Activated CD4-positive, alpha-beta T cell treated with anti-CD3 and anti-CD28 coated beads, Interleukin-2, amount 50 U/mL, for 1 hour (primary cell): Measurements from ENCODE around the gene SEPTIN5.
"Not testable (repeated sequence)": the region's sequence is repeated elsewhere in the genome, so short reads cannot be mapped to it uniquely, and the experiment has no call there.

ENCODE experiments used
- DNase-seq: peaks from one replicate; pipeline ENCODE4 v3.0.0-alpha.2; 2020

The SEPTIN5 gene

DNA sequence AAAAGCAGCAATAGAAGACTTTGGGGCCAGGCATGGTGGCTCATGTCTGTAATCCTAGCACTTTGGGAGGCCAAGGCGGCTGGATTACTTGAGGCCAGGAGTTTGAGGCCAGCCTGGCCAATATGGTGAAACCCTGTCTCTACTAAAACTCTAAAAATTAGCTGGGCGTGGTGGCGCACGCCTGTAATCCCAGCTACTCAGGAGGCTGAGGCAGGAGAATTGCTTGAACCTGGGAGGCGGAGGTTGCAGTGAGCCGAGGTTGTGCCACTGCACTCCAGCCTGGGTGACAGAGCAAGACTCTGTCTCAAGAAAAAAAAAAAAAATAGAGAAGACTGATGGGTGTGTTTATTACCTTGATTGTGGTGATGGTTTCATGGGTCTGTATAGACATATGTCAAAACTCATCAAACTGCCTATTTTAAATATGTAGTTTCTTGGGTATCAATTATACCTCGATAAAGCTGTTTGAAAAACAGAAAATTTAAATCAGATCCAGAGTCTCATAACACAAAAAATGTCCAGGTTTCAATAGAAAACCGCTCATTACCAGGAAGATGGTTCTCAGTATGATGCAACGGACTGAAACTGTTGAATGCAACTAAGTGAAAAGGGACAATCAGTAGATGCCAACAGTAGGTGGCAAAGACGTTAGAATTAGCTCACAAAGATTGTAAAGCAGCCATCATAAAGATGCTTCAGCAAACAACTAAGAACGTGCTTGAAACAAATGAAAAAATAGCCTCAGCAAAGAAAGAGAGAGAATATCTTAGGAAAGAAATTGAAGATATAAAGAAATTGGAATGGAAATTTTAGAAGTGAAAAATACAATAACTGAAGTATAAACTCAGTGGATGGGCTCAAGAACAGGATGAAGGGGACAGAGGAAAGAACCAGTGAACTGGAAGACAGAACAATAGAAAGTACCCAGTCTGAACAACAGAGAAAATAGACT, 33.1 kb upstream of the SEPTIN5 start:
- DNase-seq: no peak

DNA sequence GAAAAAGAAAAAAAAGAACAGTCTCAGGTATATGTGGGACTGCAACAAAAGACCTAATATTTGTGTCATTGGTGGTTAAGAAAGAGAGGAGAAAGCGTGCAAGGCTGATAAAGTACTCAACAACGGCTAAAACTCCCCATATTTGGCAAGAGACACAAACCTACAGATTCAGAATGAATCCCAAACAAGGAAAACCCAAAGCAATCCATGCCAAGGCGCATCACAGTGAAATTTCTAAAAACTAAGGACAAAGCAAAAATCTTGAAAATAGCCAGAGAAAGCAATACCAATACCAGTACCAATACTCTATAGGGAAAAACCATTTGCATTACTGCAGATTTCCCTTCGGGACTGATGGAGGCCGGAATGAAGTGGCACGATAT, 32.4 kb upstream of the SEPTIN5 start:
- no peak for DNase-seq

DNA sequence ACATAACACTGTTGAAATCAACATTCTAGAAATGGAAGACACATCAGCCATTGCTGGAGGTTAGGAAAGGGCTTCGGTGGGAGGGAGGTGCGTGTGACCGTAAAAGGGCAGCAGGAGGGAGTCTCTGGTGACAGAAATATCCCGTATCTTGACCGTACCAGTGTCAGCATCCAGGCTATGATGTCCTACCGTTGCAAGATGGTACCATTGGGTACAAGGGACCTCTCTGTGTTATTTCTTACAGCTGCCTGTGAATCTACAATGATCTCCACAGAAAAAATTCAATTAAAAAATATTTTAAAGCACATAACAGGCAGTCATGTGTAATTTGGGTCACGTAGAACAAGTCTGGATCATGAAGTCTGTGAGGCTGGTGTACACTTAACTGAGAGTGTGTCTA, 27.4 kb upstream of the SEPTIN5 start:
- no peak for DNase-seq

DNA sequence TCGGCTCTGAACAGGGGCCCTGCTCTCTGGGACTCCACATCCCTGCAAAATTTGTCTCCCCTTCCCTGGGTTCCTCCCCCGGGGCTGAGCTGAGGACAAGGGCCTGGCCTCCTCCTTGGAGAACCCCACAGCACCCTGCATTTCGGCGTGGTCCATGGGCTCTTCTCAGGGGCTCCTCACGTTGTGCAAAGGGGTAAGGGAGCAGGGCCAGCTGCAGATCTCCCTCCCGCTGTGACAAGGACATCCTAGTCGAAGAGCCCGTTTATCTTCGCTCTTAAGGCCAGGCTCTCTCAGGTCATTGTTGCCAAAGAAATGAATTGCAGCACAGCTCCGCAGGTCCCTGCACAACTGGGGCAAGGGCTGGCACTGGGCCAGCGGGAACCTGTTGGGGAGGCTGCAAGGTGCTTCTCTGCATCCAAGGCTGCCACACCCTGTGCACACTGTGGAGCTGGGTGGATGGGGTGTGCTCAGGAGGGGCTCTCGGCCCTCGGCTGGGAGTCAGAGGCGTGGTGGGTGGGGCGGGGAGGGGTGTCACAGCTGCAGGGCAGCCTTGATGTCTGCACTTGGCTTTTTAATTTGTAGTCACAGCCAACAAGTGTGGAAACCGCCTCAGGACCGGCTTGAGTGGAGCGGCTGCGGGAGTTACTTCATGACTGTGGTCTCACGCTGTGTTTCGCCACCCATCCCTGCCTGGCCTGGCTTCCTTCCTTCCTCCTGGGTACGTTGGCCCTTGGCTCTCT, 26.6 kb upstream of the SEPTIN5 start:
- no peak for DNase-seq

DNA sequence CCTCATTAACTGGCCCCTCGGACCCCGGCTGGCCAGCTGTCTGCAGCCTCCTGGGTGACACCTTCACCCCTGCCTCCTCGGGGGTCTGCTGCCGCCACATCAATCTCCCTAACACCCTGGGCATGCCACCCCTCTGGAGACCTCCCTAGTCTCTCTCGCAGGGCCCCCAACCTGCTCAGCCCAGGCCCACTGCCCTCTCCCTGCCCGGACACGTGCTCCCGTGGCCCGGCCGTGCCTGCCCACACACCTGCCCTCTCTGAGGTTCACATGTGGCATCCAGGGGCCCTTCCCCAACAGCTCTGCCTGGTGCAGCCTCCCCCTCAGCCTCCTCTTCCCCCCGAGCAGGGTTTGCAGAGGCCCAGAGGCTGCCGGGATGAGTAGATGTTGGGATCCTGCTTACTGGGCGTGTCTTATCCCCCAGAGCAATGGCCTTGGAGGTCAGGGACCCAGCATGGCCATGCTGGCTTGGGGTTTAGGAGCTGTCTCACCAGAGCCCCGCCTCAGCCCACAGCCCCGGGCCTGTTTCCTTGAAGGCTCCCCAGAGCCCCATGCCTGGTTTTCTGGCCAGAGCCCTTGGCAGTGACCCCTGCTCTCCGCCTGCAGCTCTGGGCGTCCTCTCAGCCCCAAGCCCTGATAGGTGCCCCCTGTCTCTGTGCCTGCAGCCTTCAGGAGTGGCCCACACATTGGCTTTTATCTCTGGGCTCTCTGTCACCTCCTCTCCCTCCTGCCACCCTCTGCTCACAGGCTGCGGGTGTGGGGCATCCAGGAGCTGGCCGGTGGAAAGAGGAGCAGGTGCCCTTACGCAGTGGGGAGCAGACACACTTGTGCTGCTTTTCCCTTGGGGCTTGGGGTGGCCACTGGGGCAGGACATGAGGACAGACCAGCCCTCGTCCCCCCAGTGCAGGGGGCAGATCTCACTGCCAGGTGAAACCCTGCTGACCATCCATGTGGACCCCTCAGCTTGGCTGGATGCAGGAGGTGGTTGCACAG, 25.7 kb upstream of the SEPTIN5 start:
- DNase-seq: no peak

DNA sequence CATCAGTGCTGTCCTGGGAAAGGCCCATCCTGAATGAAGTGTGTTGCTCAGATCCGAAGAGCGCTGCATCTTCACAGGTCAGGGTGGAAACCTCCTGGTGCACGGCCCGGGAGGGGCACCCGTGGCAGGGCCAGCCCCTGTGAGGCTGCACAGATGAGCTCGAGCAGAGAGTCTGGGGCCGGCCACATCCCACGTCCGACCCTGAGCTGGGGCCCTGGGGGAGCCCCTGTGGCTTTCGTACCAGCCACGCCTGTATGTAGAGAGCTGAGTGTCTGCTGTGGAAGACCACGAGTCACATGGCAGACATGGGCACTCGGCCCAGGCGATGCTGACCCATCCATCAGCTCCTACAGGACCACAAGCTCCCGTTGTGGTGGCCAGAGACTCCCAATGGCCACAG, 24.9 kb upstream of the SEPTIN5 start:
- DNase-seq: no peak

DNA sequence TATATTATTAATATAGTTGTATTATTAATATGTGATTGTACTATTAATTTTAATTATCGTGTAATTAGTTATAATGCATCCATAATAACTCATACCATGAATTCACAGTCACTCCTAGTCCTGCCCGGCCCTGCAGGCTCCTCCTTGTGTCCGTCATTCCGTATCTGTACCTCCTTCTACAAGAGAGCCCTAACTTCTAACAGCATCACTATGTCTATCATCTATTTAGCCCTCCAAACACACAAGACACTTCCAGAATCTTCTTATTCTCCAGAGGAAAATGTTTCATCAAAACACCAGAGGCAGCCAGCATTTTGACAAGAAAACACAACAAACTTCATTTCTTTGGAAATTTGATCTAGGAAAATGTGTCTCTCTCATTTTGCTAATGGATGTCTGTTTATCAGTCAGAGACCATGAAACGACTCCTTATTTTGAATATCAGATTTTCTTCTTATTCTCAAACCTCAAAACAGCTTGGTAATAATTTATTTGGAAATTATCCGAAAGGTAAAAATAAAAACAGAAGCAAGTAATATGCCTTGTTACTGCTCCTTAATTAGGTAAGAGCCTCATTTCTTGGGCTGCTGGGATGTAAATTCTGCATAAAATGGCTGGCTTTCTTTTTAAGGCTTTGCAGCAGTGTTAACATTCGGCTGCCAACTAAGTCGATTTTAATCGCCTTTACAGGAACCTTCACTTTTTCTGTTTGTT, 23.1 kb upstream of the SEPTIN5 start:
- no peak for DNase-seq

DNA sequence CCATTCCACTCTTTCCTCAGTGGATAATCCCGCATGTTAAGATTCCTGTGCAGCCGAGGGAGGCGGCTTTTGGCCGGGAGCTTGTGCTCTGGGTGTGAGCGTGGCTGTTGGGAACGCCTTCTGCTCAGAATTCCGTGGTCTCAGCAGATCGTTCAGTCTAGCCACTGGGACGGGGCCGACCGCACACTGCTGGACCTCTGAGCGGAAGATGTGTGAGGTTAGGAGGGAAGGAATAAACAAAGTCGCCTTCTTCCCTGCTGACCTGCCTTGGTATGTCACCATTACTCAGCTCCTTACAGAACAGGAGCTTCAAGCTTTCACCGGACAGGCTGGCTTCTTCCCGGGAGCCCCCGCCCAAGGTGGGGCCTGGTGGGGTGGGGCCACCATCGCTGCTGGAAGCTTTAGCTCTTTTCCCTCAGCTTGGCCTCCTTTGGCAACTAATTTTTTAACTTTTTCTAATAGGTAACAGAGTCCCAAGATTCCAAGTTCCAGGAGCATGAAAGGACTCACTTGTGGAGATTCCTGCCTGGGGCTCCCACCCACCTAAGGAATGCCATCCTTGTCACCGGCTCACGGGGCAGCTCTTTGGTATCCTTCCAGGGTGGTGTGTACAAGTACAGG, 22.5 kb upstream of the SEPTIN5 start:
- no peak for DNase-seq

DNA sequence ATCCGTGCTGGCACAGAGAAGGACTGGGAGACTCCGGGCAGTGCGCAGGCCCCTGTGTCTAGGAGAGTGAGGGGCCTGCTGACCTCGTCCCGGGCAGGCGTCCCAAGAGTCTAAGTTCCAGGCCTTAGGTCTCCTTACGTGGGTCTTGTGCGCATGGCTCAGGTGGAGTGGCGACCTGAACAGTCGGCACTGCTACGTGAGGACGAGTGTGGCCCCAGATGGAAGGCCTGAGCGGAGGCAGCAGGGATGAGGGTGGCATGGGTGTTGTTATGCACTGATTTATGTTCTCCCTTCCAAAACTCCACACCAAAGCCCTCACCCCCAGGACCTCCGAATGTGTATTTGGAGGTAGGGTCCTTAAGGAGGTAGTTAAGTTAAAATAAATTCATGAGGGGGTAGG, 20.7 kb upstream of the SEPTIN5 start:
- DNase-seq: no peak

DNA sequence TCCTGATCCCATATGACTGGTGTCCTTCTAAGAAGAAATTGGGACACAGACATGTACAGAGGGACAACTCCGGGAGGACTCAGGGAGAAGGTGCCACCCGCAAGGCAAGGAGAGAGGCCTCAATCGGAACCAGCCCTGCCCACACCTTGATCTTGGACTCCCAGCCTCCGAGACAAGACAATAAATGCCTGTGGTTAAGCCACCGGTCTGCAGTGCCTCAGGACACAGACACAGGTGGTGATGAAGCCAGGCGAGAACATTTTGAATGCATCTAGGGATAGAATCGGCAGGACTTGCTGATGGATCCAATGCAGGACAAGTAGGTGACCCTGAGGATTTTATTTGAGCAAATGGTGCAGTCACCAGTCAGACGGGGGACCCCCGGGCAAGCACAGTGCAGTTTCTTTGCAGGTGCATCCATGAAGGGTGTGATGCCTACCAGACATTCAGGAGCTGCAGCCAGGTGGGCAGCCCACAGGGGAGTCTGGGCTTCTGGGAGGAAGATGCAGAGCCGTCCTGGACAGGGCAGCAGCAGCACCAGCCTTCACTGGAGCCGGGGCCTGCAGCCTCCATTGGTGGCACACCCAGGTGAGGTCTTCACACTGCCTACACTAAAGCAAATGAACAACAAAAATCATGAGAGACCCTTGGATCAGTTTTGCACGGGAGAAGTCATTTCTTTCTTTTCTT, 20.2 kb upstream of the SEPTIN5 start:
- no peak for DNase-seq

DNA sequence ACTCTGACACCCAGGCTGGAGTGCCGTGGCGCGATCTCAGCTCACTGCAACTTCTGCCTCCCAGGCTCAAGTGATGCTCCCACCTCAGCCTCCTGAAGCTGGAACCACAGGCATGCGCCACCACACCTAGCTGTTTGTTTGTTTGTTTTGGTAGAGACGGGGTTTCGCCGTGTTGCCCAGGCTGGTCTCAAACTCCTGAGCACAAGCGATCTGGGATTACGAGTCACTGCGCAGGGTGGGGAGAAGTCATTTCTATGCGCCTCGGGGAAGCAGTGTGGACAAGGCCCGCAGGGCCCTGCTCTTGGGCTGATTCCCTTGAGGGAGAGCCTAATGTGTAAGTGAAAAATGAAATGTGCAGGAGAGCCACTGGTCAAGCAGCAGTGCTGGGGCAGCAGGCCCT, 19.6 kb upstream of the SEPTIN5 start:
- DNase-seq: no peak

DNA sequence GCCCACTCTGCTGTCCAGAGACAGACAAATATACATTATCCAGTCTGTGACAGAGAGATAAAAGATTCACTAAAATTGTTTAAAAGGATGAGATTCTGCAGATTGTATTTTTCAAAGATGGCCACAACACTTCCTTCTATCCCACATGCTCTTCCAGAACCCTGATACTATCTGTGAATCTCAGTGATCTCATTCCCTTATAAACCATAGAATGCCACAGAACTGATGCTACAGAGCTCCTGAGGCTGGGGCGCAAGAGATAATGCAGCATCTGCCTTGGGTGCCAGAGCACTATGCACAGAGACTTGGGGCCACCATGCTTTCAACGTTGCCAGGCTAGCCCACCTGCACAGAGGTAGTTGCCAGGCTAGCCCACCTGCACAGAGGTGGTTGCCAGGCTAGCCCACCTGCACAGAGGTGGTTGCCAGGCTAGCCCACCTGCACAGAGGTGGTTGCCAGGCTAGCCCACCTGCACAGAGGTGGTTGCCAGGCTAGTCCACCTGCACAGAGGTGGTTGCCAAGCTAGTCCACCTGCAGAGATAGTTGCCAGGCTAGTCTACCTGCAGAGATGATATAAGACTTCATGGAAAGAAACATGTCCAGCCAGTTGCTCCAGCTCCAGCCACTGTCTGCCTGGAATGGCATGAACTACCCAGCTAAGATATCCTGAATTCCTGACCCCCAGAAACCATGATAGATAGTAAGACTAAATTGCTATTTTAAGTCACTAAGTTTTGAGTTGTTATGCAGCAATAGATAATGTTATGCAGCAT, 17.6 kb upstream of the SEPTIN5 start:
- DNase-seq: no peak

DNA sequence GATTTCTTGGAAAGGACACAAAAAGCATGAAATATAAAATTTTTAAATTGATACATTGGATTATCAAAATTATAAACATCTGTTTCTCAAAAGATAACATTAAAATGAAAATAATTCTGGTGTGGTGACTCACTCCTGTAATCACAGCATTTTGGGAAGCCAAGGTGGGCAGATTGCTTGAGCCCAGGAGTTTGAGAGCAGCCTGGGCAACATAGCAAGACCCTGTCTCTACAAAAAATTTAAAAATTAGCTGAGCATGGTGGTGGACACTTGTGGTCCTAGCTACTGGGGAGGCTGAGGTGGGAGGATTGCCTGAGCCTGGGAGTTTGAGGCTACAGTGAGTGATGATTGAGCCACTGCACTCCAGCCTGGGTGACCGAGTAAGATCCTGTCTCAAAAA, 16.4 kb upstream of the SEPTIN5 start:
- DNase-seq: not testable (repeated sequence)

DNA sequence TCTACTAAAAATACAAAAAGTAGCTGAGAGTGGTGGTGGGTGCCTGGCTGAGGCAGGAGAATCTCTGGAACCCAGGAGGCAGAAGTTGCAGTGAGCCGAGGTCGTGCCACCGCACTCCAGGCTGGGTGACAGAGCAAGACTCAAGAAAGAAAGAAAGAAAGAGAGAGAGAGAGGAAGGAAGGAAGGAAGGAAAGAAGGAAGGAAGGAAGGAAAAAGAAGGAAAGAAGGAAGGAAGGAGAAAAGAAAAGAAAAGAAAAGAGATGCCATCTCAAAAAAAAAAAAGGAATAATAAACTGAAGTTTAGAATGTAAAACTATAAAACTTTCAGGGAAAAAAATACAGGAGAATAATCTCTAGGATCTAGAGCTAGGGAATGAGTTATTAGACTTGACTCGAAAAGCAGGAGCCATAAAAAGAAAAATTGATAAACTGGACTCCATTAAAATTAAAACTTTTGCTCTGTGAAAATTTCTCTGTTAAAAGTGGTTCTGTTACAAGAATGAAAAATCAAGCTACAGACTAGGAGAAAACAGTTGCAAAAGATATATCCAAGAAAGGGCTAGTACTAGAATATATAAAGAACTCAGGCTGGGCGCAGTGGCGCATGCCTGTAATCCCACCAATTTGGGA, 13.4 kb upstream of the SEPTIN5 start:
- no peak for DNase-seq

DNA sequence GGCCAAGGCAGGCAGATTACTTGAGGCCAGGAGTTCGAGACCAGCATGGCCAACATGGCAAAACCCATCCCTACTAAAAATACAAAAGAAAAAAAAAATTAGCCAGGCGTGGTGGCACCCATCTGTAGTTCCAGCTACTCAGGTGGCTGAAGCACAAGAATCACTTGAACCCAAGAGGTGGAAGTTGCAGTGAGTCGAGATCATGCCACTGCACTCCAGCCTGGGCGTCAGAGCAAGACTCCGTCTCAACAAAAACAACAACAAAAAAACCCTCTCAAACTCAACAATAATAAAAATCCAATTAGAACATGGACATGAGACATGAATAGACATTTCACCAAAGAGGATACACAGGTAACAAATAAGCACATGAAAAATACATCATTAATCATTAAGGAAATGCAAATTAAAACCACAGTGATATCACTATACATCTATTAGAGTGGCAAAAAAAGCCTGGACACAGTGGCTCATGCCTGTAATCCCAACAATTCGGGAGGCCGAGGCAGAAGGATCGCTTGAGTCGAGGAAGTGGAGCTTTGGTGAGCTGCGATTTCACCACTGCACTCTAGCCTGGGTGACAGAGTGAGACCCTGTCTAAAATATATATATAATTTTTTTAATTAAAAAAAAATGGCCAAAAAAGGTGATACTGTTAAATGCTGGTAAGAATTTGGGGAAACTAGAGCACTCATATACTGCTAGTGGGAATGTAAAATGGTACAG, 12.7 kb upstream of the SEPTIN5 start:
- DNase-seq: no peak

DNA sequence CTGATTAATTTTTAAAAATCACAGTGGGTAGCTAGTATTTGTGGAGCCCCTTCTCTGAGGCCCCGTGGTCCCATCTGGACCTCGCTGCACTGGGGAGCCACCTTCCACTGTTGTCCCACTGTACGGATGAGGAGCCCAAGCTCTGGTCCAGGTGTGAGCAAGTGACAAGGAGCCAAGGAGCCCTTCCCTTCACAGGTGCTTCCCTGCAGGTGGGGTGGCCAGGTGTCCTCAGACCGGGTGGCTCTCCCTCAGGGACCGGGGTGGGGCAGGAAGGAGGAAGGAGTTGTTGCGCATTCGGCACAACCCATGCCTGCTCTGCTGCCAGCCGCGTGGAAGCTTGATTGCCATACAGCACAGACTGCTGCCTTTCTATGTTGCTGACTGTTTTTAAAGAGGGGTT, 10.4 kb upstream of the SEPTIN5 start:
- DNase-seq: no peak

DNA sequence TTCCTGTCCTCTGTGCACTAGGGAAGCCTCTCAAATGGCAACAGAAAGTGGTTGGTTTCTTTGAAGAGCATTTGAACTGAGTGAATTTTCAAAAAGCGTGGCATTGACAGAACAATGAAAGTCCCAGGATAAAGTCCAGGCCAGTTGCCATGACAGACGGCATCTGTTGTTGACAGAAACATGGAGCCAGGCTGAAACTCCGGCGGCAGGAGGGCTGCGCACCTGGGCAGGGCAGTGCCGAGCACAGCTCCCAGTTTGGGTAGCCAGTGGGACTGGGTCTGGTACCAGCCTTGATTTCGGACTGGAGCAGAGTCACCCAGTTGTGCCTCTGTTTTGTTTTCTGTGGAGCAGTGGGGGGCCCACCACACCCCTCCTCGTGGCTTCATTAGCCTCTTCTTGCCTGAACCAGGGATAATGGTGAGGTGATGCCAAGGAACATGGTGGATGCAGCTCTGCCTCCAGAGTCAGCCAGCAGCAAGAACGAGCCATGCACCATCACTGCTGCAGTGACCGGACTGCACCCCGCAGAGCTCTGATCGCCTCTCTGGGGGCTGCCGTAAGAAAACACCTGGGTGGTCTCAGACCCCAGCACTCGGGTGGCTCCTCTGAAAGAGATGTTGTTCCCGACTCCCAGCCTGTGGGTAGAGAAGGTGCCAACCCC, 9.8 kb upstream of the SEPTIN5 start:
- DNase-seq: no peak

DNA sequence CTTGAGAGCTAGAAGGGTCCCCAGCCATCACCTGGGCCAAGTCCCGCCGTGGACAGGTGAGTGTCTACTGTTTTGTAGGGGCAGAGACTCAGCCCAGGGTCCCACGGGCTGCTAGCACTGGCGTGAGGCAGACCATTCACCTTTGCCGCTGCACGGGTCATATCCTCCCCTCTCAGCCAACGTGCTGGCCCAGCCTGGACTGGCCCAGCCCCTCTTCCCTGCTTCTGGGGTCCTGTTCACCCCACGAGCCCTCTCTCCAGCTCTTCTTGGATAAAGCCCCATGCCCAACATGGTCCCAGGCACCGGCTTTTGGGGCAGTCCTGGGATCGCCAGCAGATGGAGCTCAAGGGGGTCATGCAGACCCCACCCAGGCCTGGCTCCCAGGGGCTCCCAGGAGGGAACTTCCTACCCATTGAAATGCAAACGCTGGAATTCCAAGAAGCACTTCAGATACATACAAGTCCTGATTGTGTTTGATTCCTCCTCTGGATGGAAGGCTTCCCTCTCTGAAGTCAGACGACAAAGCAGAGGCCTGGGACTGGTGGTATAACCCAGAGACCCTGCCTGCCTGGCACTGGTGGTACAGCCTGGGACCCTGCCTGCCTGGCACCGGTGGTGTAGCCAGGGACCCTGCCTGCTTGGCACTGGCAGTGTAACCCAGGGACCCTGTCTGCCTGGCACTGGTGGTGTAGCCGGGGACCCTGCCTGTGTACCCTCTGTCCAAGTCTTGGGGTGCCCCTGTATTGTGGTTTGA, 8.9 kb upstream of the SEPTIN5 start:
- DNase-seq: no peak
